Kasumi-1 (cell line): ENCODE results near the gene MEOX2.

Experiments
- DNase-seq, 2 experiments: peaks; one replicate each; lab custom pipeline; 2025; lab: John Stamatoyannopoulos, UW

Gene MEOX2

GRCh38 chr7:15610503-15610902 is 76.0 kb downstream of the MEOX2 start:
- no peak for DNase-seq

GRCh38 chr7:15609287-15609686 is 77.2 kb downstream of the MEOX2 start:
- no peak for DNase-seq

GRCh38 chr7:15607529-15608210 is 78.8 kb downstream of the MEOX2 start:
- DNase-seq: no peak

GRCh38 chr7:15606561-15606960 is 79.9 kb downstream of the MEOX2 start:
- no peak for DNase-seq

GRCh38 chr7:15604166-15604565 is 82.3 kb downstream of the MEOX2 start:
- DNase-seq: no peak

GRCh38 chr7:15603124-15603523 is 83.4 kb downstream of the MEOX2 start:
- no peak for DNase-seq

- no peak for DNase-seq
Observed at GRCh38 chr7:15602236-15602635, 84.2 kb downstream of the MEOX2 start.

- no peak for DNase-seq
Observed at GRCh38 chr7:15601175-15601574, 85.3 kb downstream of the MEOX2 start.

GRCh38 chr7:15600298-15600697 is 86.2 kb downstream of the MEOX2 start:
- DNase-seq: no peak

- DNase-seq: no peak
Observed at GRCh38 chr7:15594461-15594860, 92.0 kb downstream of the MEOX2 start.

- DNase-seq: no peak
Observed at GRCh38 chr7:15593382-15593781, 93.1 kb downstream of the MEOX2 start.

- no peak for DNase-seq
Observed at GRCh38 chr7:15586266-15586665, 100.2 kb downstream of the MEOX2 start.

- DNase-seq: no peak
Observed at GRCh38 chr7:15584575-15584974, 101.9 kb downstream of the MEOX2 start.

GRCh38 chr7:15582773-15583172 is 103.7 kb downstream of the MEOX2 start:
- no peak for DNase-seq

GRCh38 chr7:15581352-15581951 is 105.0 kb downstream of the MEOX2 start:
- no peak for DNase-seq

GRCh38 chr7:15580604-15581351 is 105.7 kb downstream of the MEOX2 start:
- DNase-seq: no peak

- DNase-seq: no peak
Observed at GRCh38 chr7:15577600-15577999, 108.9 kb downstream of the MEOX2 start.

GRCh38 chr7:15571301-15571878 is 115.1 kb downstream of the MEOX2 start:
- DNase-seq: no peak

GRCh38 chr7:15567652-15568051 is 118.8 kb downstream of the MEOX2 start:
- no peak for DNase-seq

- DNase-seq: no peak
Observed at GRCh38 chr7:15567036-15567435, 119.4 kb downstream of the MEOX2 start.

- DNase-seq: no peak
Observed at GRCh38 chr7:15566476-15566875, 120.0 kb downstream of the MEOX2 start.

GRCh38 chr7:15561835-15562234 is 124.6 kb downstream of the MEOX2 start, which contains the start of gene AGMO:
AGMO (minus strand) TSS chr7:15562015.
- no peak for DNase-seq
